Stimulated activated naive B cell treated with anti-CD40 and anti-IgM and Interleukin-4, amounts not matched to agents 10 μg/mL and 1 μg/mL and 100 μg/mL, for 72 hours (primary cell): ENCODE results near the gene EMX1.

Experiments used
- ATAC-seq, 2 donors: fragments of 150-1000 bp; cut with Tn5 transposase; replicated peaks; 2 replicates each; pipeline ENCODE4 v1.10.0; 2021; ENCODE audit warnings: moderate library complexity in 1 of 2
- DNase-seq: peaks from one replicate; pipeline ENCODE4 v3.0.0; 2021
- H3K27ac Mint-ChIP-seq: one replicate; pipeline ENCODE4 v1.8.0; 2022; ENCODE audit warnings: mild to moderate bottlenecking, mixed read lengths
- H3K27me3 Mint-ChIP-seq, 2 donors: one replicate each; pipeline ENCODE4 v1.8.0; 2022; ENCODE audit warnings: mixed read lengths in 2 of 2
- H3K36me3 Mint-ChIP-seq, 2 donors: one replicate each; pipeline ENCODE4 v1.8.0; 2022; ENCODE audit warnings: mixed read lengths in 2 of 2, mild to moderate bottlenecking in 1 of 2
- H3K4me1 Mint-ChIP-seq, 2 donors: one replicate each; pipeline ENCODE4 v1.8.0; 2022; ENCODE audit warnings: mixed read lengths in 2 of 2, mild to moderate bottlenecking in 1 of 2
- H3K4me3 Mint-ChIP-seq, 2 donors: one replicate each; pipeline ENCODE4 v1.8.0; 2022; ENCODE audit warnings: mild to moderate bottlenecking in 2 of 2, mixed read lengths in 2 of 2, moderate library complexity in 1 of 2
- H3K9me3 Mint-ChIP-seq, 2 donors: one replicate each; pipeline ENCODE4 v1.8.0; 2022; ENCODE audit warnings: mixed read lengths in 2 of 2, mild to moderate bottlenecking in 1 of 2

The EMX1 gene

DNA sequence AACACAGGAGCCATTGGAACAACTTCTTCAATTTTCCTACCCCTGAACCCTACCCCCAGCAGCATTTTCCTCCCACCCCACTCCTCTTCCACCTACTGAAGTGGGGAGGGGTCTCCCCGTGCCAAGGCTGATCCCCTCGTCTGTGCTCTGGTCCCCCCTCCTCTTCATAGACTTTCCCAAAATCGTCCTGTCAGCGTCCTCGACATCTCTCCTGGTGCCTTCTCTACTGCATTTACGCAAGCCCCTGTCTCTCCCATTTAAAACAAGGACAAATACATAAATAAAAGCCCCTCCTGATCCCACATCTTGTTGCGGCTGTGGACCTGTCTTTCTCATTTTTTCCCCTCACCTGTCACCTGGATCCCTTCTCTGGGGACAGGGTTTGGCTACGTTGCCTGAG lies 42.2 kb downstream of the EMX1 start:
- Mint-ChIP-seq H3K9me3 (no peaks in the 10 kb centered on the region), H3K4me1 (peaks cover 0 to 6% of the 10 kb centered on the region in 2 donors), H3K36me3 (peaks cover 12 to 24% of the 10 kb centered on the region in 2 donors), H3K27me3 (no peaks in the 10 kb centered on the region), H3K4me3 (no peak overlapping the region), H3K27ac (no peak overlapping the region)
- ATAC-seq, result no peak
- DNase-seq, result no peak

DNA sequence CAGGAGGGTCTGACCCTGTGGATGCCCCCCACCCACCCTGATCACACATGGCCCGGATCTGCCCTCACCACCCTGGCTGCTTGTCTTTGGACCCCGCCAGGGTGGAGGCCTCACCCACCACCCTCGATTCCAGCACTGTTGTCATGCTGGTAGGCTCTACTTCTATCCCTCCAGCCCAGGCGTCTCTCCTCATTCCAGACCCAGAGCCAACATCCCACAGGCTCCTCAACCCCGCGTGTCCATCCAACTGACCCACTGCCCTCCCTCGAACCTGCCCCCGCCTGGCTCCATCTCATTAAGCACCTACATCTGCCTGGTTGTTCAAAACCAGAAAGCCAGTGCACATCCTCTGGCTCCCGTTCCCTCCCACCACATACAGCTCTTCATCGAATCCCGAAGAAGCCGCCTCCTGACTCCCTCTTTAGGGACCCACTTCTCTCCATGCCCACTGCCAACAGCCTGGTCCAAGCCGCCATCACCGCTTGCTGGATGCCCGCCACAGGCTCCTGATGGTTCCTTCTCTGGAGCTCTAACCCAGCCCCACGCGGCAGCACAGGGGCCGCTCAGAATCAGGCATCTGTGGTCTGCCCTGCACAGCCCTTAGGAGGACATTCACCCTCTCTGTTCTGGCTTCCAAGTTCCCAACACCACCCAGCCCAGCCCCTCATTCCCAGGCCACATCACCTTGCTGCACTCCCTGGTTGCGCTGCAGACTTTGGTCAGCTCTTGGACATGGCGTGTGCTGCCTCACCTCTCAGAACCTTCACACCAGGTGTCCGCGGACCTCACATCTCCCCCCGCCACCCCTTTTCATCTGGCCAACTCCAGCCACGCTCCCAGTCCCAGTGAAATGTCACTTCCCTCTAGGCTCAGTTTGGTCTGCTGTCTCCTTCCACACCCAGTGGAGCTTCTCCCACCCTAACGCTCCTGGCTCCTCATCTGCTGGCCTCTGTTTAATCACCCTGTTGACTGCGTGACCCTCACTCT lies 43.0 kb downstream of the EMX1 start:
- Mint-ChIP-seq H3K27me3 (no peaks in the 10 kb centered on the region), H3K27ac (peak overlapping the region; percentile 9), H3K4me1 (peaks cover 0 to 6% of the 10 kb centered on the region in 2 donors), H3K9me3 (no peaks in the 10 kb centered on the region), H3K4me3 (no peak overlapping the region), H3K36me3 (peaks cover 12 to 21% of the 10 kb centered on the region in 2 donors)
- DNase-seq, result no peak
- no peak for ATAC-seq

DNA sequence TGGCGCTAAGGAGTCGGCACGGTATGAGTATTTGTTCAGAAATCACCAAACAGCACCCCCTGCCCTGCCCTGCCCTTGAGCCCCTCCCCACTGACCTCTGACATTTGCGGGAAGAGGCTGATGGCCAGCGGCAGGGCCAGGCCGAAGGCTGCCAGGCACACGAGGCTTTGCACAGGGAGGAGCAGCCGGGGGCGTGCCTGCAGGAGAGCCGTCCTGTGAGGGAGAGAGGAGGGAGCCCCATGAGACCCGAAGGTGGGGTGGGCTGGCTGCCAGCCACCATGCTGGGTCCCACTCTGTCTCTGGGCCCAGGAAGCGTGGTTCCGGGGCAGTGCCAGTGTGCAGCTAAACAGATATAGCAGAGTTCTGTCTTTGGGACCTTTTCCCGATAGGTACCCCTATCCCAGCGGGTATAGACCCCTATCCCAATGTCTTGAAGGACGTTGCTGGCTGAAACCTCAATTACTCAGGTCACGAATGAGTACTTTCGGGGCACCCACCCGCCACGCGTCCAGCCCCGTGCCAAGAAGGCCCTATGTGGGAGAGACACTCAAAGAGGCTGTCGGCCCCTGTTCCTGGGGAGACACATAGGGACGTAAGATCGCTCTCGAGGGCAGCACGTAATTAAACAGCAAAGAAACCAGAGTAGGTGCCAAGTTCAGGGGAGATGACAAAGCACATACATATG lies 43.9 kb downstream of the EMX1 start:
- no peak overlapping the region for H3K27ac Mint-ChIP-seq
- peaks cover 12 to 20% of the 10 kb centered on the region in 2 donors for H3K36me3 Mint-ChIP-seq

GRCh38 chr2:72961853-72962468 lies 44.6 kb downstream of the EMX1 start:
- Mint-ChIP-seq H3K4me1 (peaks cover 0 to 2% of the 10 kb centered on the region in 2 donors), H3K27me3 (no peaks in the 10 kb centered on the region), H3K27ac (no peak overlapping the region), H3K4me3 (no peak overlapping the region), H3K9me3 (no peaks in the 10 kb centered on the region), H3K36me3 (peaks cover 9 to 20% of the 10 kb centered on the region in 2 donors)
- DNase-seq (no peak), ATAC-seq (no peak)

More for the DNA sequence above, 43.9 kb downstream of the EMX1 start:
- Mint-ChIP-seq H3K4me3 (no peak overlapping the region), H3K9me3 (no peaks in the 10 kb centered on the region), H3K27me3 (no peaks in the 10 kb centered on the region), H3K4me1 (peaks cover 0 to 6% of the 10 kb centered on the region in 2 donors)
- DNase-seq (no peak), ATAC-seq (no peak)

GRCh38 chr2:72962911-72963310 lies 45.6 kb downstream of the EMX1 start:
- H3K36me3 Mint-ChIP-seq, result peaks cover 8 to 21% of the 10 kb centered on the region in 2 donors
- no peaks in the 10 kb centered on the region for H3K9me3 Mint-ChIP-seq
- ATAC-seq (no peak), DNase-seq (no peak)
- no peak overlapping the region for H3K27ac Mint-ChIP-seq
- no peaks in the 10 kb centered on the region for H3K4me1 Mint-ChIP-seq
- H3K4me3 Mint-ChIP-seq, result no peak overlapping the region
- no peaks in the 10 kb centered on the region for H3K27me3 Mint-ChIP-seq

GRCh38 chr2:72963423-72964145 lies 46.3 kb downstream of the EMX1 start:
- peaks cover 7 to 21% of the 10 kb centered on the region in 2 donors for H3K36me3 Mint-ChIP-seq
- ATAC-seq, result no peak
- no peak for DNase-seq
- H3K27me3 Mint-ChIP-seq, result no peaks in the 10 kb centered on the region
- H3K4me3 Mint-ChIP-seq, result no peak overlapping the region
- H3K27ac Mint-ChIP-seq, result no peak overlapping the region
- no peaks in the 10 kb centered on the region for H3K9me3 Mint-ChIP-seq
- H3K4me1 Mint-ChIP-seq, result no peaks in the 10 kb centered on the region

- Mint-ChIP-seq H3K27me3 (no peaks in the 10 kb centered on the region), H3K27ac (no peak overlapping the region), H3K9me3 (no peaks in the 10 kb centered on the region), H3K36me3 (peaks cover 3 to 21% of the 10 kb centered on the region in 2 donors), H3K4me1 (no peaks in the 10 kb centered on the region), H3K4me3 (no peak overlapping the region)
- ATAC-seq, result no peak
- DNase-seq, result no peak
These were observed 46.8 kb downstream of the EMX1 start for GRCh38 chr2:72964146-72964525.

DNA sequence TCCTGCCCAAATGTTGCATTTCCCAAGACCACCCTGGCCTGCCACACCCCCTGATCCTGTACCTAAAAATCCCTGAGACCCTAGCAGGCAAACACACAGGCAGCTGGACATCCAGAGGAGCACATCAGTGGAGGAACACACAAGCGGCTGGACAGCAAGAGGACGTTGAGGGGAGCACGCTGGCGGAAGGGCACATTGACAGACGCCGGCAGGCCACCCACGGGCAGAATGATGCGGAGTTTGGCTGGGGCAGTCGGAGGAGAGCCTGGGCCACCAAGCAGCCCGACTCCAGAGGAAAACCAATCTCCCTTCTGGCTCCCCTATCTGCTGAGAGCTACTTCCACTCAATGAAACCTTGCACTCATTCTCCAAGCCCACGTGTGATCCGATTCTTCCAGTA lies 47.7 kb downstream of the EMX1 start:
- no peaks in the 10 kb centered on the region for H3K9me3 Mint-ChIP-seq
- no peak overlapping the region for H3K4me3 Mint-ChIP-seq
- H3K4me1 Mint-ChIP-seq, result no peaks in the 10 kb centered on the region
- no peaks in the 10 kb centered on the region for H3K27me3 Mint-ChIP-seq
- no peak overlapping the region for H3K27ac Mint-ChIP-seq
- ATAC-seq (no peak), DNase-seq (no peak)
- H3K36me3 Mint-ChIP-seq, result peaks cover 1 to 17% of the 10 kb centered on the region in 2 donors

DNA sequence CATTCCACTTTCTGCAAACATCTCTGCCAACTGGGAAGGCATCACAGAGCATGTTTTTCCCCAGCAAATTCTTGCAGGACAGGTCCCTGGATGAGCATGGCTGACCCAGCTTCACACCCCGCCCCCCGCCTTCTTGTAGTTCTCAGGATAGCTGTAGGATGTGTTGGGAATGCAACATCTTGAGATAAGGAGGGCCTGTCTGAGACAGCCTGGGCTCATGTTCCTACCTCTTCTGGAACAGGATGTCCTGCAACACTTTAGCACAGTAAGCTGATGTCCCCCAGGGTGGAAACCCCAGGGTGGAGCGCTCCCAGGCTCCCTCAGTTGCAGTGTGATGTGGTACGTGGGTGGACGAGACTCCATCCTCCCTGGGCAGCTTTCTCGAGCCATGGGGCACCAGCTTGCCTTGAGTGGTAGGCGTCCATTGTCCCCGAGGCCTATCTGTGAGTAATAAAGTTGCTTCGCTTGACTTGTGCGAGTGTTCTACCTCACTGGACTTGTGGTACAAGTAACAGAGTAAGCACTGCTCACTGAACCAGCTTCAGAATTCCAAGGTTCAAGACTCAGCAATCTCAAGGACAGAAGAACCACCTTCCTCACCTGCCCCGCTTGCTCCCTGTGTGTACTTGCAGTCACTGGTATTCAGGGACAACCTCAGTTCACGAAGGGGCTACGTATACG lies 48.6 kb downstream of the EMX1 start:
- ATAC-seq, result no peak

DNA sequence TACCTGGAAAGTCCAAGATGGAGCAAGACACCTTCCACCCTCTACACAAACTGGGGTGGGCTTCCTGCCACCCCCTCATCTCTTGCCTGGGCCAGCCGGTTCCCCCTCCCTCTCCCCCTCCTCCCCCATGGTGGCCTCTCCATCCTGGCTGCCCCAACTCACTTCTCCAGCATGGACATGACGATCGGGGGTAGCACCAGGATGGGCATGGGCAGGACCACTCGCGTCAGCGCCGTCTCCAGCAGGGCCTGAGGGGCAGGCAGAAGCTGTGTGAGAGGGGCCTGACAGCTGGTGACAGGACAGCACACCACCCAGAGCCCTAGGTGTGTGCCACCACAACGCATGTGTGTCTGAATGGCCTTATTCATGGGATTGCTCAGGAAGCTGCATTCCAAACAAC lies 51.0 kb downstream of the EMX1 start:
- Mint-ChIP-seq H3K4me1 (no peaks in the 10 kb centered on the region), H3K27ac (no peak overlapping the region), H3K9me3 (no peaks in the 10 kb centered on the region), H3K27me3 (no peaks in the 10 kb centered on the region), H3K36me3 (peaks cover 4 to 12% of the 10 kb centered on the region in 2 donors), H3K4me3 (no peak overlapping the region)
- ATAC-seq (no peak), DNase-seq (no peak)

More for the DNA sequence above, 48.6 kb downstream of the EMX1 start:
- Mint-ChIP-seq H3K9me3 (no peaks in the 10 kb centered on the region), H3K27ac (no peak overlapping the region), H3K4me3 (no peak overlapping the region), H3K36me3 (peaks cover 4 to 16% of the 10 kb centered on the region in 2 donors), H3K4me1 (no peaks in the 10 kb centered on the region), H3K27me3 (no peaks in the 10 kb centered on the region)
- DNase-seq, result no peak

DNA sequence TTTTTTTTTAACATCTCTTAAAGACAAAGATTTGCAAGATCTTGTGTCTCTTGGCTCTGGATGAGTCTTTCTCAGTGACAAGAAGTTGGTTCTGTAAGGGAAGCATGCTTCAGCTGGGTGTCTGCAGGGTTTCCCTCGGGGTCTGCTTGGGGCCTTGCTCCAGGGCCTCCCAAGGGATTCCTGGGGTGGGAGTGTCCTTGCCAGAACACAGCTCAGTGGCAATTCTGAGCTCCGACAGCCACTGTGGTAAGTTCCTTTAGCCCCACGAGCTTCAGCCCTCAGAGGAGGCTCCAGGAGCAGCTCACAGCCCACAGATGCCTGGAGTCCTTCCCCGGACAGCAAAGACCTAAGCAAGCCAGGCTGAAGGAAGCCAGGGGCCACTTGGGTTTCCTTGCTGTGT lies 52.4 kb downstream of the EMX1 start:
- no peaks in the 10 kb centered on the region for H3K9me3 Mint-ChIP-seq
- H3K4me3 Mint-ChIP-seq, result no peak overlapping the region
- no peaks in the 10 kb centered on the region for H3K27me3 Mint-ChIP-seq
- no peak overlapping the region for H3K27ac Mint-ChIP-seq
- ATAC-seq, result no peak
- H3K4me1 Mint-ChIP-seq, result peaks cover 10 to 12% of the 10 kb centered on the region in 2 donors
- peaks cover 6 to 15% of the 10 kb centered on the region in 2 donors for H3K36me3 Mint-ChIP-seq
- no peak for DNase-seq

- H3K9me3 Mint-ChIP-seq, result no peaks in the 10 kb centered on the region
- H3K36me3 Mint-ChIP-seq, result peaks cover 6 to 18% of the 10 kb centered on the region in 2 donors
- H3K4me3 Mint-ChIP-seq, result no peak overlapping the region
- ATAC-seq (no peak), DNase-seq (no peak)
- no peaks in the 10 kb centered on the region for H3K27me3 Mint-ChIP-seq
- peaks cover 10 to 14% of the 10 kb centered on the region in 2 donors for H3K4me1 Mint-ChIP-seq
- no peak overlapping the region for H3K27ac Mint-ChIP-seq
These were observed 53.7 kb downstream of the EMX1 start for GRCh38 chr2:72971036-72971435.

GRCh38 chr2:72972352-72973136 lies 55.2 kb downstream of the EMX1 start:
- ATAC-seq (no peak), DNase-seq (no peak)
- Mint-ChIP-seq H3K9me3 (no peaks in the 10 kb centered on the region), H3K27ac (no peak overlapping the region), H3K36me3 (peaks cover 6 to 10% of the 10 kb centered on the region in 2 donors), H3K4me3 (no peak overlapping the region), H3K27me3 (no peaks in the 10 kb centered on the region), H3K4me1 (peaks cover 10 to 14% of the 10 kb centered on the region in 2 donors)
